ENCODE results near the gene TEX19.
"Not testable (repeated sequence)": the region's sequence is repeated elsewhere in the genome, so short reads cannot be mapped to it uniquely, and the experiment has no call there.

Gene TEX19

DNA sequence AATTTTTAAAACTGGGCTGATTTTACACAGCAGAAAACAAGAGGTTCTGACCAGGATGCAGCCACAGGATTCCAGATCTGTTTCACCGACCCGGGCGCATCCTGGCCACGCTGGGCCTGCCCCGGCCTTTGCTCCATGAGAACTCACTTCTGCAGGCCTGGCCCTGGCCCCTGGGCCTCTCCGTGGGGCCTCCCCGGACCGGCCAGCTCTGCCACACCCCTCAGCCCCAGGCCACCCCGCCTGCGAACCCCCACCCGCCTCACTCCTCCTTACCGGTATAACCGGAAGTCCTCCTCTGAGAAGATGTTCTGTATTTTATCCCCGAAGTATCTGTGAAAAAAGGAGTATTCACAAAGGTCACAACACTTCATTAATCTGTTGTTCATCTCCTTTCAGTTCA, 46.0 kb downstream of the TEX19 start:
- no peak for TF ChIP-seq TAF1 (IDR thresholded peaks at IDR 0.05; ENCODE audit: borderline replicate concordance, low read depth, low read length)
- no peak for TF ChIP-seq POLR2AphosphoS5 (IDR thresholded peaks at IDR 0.05; ENCODE audit: low read depth, low read length)
- no peak for TF ChIP-seq POLR2A (IDR thresholded peaks at IDR 0.05; ENCODE audit: low read depth, low read length)
- DNase-seq (ENCODE audit: insufficient read length) (no peak), FAIRE-seq (no peak)

DNA sequence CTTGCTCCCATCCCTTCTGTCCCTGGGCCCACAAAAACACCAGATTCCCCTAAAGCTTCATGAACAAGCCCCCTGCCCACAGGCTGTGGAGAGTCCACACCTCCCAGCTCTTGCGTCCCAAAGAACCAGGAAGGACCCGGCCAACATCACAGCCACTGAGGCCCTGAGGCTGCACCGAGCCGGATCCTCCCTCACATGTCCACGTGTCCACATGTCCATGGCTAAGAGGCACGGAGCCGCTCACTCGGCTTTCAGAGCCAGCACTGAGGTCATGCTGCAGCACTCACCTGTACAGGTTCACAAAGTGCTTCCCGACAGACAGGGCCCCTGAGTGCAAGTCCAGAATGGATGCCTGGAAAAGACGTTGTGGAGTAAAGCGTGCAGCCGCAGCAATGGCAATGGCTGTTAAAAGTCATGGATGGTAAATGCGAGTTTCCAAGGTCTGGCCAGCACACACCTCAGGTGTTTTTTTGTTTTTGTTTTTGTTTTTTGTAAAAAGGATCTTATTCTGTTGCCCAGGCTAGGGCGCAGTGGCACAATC, 47.2 kb downstream of the TEX19 start:
- no peak for DNase-seq (ENCODE audit: insufficient read length)
- no peak for TF ChIP-seq TAF1 (IDR thresholded peaks at IDR 0.05; ENCODE audit: borderline replicate concordance, low read depth, low read length)
- no peak for TF ChIP-seq POLR2A (IDR thresholded peaks at IDR 0.05; ENCODE audit: low read depth, low read length)
- TF ChIP-seq POLR2AphosphoS5 (IDR thresholded peaks at IDR 0.05; ENCODE audit: low read depth, low read length): no peak
- FAIRE-seq: no peak

DNA sequence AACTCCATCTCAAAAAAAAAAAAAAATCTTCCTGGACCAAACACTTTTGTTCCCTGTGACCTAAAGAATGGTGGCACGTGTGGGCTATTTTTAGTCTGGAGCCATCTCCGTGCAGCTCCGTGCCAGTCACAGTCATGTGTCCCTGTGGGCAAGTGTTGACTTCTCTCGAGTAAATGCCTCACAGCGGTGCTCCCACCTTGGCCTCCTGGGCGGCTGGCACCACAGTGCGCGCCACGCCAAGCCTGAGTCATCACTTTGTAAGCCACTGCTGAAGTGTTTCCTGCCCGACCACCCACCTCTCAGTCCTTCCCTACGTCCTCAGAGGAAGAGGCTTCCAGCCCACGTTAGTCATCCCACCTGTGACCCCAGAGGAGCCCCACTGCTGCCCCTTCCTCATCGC, 48.2 kb downstream of the TEX19 start:
- FAIRE-seq (no peak), DNase-seq (ENCODE audit: insufficient read length) (no peak)
- TF ChIP-seq POLR2A (IDR thresholded peaks at IDR 0.05; ENCODE audit: low read depth, low read length) (no peak), TAF1 (IDR thresholded peaks at IDR 0.05; ENCODE audit: borderline replicate concordance, low read depth, low read length) (no peak), POLR2AphosphoS5 (IDR thresholded peaks at IDR 0.05; ENCODE audit: low read depth, low read length) (no peak)

DNA sequence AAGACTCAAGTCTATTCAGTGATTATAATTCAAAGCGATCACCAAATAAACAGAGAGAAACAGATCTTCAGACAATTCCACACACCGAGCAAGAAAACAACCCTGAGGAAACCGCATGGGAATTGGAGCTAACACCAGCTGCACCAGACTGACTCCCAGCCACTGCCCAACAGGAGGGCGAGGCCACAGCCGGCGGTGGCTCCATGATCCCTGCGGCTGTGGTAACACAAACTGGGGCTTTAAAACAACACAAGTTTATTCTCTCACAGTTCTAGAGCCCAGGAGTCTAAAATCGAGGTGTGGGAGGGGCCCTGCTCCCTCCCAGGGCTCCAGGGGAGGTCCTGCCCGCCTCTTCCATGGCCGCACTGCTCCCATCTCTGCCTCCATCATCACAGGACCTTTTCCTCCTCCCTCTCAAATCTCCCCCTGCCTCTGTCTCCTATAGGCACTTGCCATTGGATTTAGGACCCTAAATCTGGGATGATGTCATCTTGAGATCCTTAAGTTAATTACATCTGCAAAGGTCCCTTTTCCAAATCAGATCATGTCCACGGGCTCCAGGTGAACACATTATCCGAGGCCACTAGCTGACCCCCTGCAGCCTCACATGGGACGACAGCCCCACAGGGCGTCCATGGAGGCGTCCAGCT, 49.4 kb downstream of the TEX19 start:
- FAIRE-seq (no peak), DNase-seq (ENCODE audit: insufficient read length) (no peak)
- TF ChIP-seq TAF1 (IDR thresholded peaks at IDR 0.05; ENCODE audit: borderline replicate concordance, low read depth, low read length) (no peak), POLR2AphosphoS5 (IDR thresholded peaks at IDR 0.05; ENCODE audit: low read depth, low read length) (no peak), POLR2A (IDR thresholded peaks at IDR 0.05; ENCODE audit: low read depth, low read length) (no peak)

DNA sequence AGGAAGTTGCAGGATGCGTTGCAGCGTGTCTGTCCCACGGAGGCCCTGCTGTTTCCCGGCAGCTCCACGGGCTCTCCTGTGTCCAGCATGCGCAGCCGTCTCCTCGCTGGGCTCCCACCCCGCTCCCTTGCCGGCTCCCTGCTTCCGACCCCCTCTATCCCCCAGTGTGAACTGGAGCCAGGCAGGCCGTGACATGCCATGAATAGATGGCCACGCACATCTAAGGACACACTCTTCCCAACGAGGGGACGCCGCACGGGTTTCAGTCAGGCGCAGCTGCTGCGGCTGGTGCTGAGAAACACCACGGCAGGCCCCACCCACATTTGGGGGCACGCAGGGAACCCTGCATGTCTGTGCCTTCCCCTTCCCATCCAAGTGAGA, 49.9 kb downstream of the TEX19 start:
- FAIRE-seq (no peak), DNase-seq (ENCODE audit: insufficient read length) (no peak)
- TF ChIP-seq POLR2A (IDR thresholded peaks at IDR 0.05; ENCODE audit: low read depth, low read length) (no peak), TAF1 (IDR thresholded peaks at IDR 0.05; ENCODE audit: borderline replicate concordance, low read depth, low read length) (no peak), POLR2AphosphoS5 (IDR thresholded peaks at IDR 0.05; ENCODE audit: low read depth, low read length) (no peak)

DNA sequence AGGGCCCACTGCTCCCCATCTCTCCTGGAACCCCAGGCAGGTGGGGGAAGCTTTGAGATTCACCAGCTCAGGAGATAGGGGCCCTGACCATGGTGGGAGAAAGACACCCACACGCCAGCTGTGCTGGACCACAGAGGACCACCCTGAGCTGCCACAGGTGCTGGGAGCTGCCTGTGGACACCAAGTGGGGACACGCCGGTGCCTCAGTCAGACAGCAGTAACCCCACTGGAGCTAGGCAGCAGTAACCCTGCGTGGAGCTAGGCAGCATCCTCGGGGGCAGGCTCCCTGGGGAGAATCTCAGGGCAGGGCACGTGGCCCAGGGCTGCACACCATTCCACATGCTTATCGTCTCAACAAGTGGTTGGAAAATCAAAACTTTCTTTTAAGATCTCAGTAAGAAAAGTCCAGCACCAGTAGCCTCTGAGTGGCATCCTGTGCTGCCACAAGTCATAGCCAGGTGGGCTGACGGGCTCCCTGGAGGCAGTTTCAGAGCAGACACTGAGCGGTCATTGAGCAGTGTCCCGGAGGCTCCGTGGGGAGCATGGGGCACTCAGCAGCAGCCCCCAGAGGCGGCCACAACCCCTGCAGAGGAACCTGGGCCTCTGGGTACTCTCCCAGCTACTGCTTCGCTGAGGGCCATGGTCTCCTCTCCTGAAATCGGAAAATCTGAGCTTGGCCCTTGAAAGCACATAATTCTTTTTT, 51.1 kb downstream of the TEX19 start:
- no peak for FAIRE-seq
- no peak for TF ChIP-seq POLR2A (IDR thresholded peaks at IDR 0.05; ENCODE audit: low read depth, low read length)
- TF ChIP-seq POLR2AphosphoS5 (IDR thresholded peaks at IDR 0.05; ENCODE audit: low read depth, low read length): no peak
- no peak for TF ChIP-seq TAF1 (IDR thresholded peaks at IDR 0.05; ENCODE audit: borderline replicate concordance, low read depth, low read length)

DNA sequence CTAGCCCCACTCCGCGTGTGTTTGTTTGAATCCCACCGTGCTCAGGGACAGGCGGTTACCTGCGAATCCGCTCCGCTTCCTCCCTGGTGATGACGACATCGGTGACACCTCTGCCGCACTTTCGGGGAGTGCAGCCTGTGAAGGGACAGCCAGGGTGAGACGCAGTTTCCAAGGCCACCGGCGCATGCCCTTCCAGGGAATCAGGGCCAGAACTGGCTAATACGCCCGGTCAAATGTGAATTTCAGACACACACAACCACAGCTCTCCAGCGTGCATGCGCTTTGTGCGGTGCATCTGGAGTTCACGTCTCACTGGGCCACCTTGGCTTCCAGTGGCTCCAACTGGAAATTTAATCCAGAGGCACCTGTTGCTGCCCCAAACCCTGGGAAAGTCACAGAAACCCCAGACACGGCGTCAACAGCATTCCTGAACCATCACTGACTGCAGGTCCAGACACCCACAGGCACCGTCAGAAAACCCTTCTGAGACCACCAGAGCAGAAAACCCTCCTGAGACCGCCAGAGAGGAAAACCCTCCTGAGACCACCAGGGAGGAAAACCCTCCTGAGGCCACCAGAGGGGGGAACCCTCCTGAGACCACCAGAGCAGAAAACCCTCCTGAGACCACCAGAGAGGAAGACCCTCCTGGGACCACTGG, 52.5 kb downstream of the TEX19 start:
- DNase-seq (ENCODE audit: insufficient read length) (no peak), FAIRE-seq (no peak)
- TF ChIP-seq POLR2A (IDR thresholded peaks at IDR 0.05; ENCODE audit: low read depth, low read length): no peak
- no peak for TF ChIP-seq TAF1 (IDR thresholded peaks at IDR 0.05; ENCODE audit: borderline replicate concordance, low read depth, low read length)
- TF ChIP-seq POLR2AphosphoS5 (IDR thresholded peaks at IDR 0.05; ENCODE audit: low read depth, low read length): no peak

More for the DNA sequence above, 51.1 kb downstream of the TEX19 start:
- DNase-seq (ENCODE audit: insufficient read length): no peak

DNA sequence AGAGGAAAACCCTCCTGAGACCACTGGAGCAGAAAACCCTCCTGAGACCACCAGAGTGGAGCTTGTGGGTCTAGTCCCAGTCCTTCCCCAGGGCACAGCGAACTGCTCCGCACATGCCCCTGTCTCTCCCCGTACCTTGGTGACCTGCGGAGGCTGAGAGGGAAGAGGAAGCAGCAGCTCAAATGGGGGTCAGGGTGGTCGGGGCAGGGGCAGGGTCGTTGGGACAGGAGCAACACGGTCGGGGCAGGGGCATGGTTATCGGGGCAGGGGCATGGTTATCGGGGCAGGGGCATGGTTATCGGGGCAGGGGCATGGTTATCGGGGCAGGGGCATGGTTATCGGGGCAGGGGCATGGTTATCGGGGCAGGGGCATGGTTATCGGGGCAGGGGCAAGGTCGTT, 53.0 kb downstream of the TEX19 start:
- FAIRE-seq; DNase-seq (ENCODE audit: insufficient read length): not testable (repeated sequence)

DNA sequence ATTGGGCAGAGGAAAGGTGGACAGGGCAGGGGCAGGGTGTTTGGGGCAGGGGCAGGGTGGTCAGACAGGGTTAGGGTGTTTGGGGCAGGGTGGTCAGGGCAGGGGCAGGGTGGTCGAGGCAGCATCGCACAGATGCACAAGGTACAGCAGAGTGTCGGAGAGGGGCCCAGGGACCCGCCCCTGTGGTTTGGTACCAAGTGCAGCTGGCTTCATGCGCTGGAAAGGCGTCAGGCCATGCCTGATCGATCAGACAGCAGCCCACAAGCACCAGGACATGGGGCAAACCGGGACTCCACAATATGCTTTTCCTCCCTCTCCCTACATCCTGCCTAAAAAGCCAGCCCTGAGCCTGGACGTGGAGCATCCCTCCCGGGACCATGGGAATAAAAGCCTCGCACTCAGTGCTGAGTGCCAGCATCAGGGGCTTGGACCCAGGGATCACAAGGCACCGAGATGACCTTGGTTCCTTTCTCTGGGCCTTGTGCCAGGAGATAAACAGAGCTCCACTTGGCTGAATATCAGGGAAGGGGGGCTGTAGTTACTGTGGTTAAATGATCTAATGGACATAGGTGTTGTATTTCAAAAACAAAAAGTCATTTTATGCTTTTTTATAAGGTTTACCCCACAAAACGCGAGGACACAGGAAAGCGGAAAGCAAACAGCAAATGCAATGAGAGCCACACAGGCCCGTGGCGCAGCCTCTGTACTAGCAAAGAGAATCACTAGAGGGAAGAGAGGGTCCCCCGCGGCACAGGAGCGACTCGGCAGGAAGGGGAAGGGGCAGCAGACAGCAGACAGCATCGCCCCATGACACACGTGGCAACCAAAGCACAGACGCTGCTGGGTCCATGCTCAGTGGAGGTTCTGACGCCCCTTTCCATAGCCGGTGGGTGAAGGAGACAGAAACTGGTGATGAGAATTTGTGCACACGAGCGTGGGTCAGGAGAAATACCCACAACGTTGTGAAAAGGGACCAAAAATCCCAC, 53.8 kb downstream of the TEX19 start:
- DNase-seq (ENCODE audit: insufficient read length): no peak
- TF ChIP-seq POLR2A (IDR thresholded peaks at IDR 0.05; ENCODE audit: low read depth, low read length) (no peak), POLR2AphosphoS5 (IDR thresholded peaks at IDR 0.05; ENCODE audit: low read depth, low read length) (no peak), TAF1 (IDR thresholded peaks at IDR 0.05; ENCODE audit: borderline replicate concordance, low read depth, low read length) (no peak)
- FAIRE-seq: no peak

Data from GM12892 (cell line).